Caco-2 (cell line): ENCODE measurements around the gene TSR3. TPM values are rescaled to one million over a fixed set of nuclear protein-coding genes. Genes with fewer than 3 reads are reported as not detected.

ENCODE experiments used
- Bru-seq: library from RNA; stranded (reverse); fragments of 400-500 nt; gene quantifications from one replicate; lab custom pipeline; 2021; lab: Mats Ljungman, UMichigan
- BruChase-seq, 2 experiments: library from RNA; stranded (reverse); fragments of 400-500 nt; gene quantifications; one replicate each; lab custom pipeline; 2021; lab: Mats Ljungman, UMichigan
- BruUV-seq: library from RNA; stranded (reverse); fragments of 400-500 nt; replicated peaks from 2 replicates; lab custom pipeline; 2021; lab: Mats Ljungman, UMichigan
- CTCF ChIA-PET: fragments of 300-600 bp; sonication (Branson Sonifier 250); formaldehyde crosslinking; loops from one replicate; lab custom pipeline; 2022; ENCODE audit warnings: antibody characterized with exemption; lab: Charles Lee
- POLR2A ChIA-PET: fragments of 300-600 bp; sonication (Branson Sonifier 250); formaldehyde crosslinking; loops from one replicate; lab custom pipeline; 2022; ENCODE audit warnings: antibody characterized with exemption; lab: Charles Lee
- DNase-seq, 2 experiments: peaks; one replicate each; pipeline versions ENCODE4 v3.0.0 to v3.0.0-alpha.2; 2020 to 2022
- H3K27me3 ChIP-seq: replicated peaks from 2 replicates; pipeline ENCODE4 v1.6.0; 2011; ENCODE audit warnings: low read length; ENCODE audit not compliant: control insufficient read depth, insufficient read depth
- H3K36me3 ChIP-seq: 2 replicates; pipeline ENCODE4 v1.5.1; 2011; ENCODE audit warnings: low read length; ENCODE audit not compliant: control insufficient read depth, insufficient read depth
- H3K4me1 ChIP-seq: fragments of 250-450 bp; sonication (Bioruptor Pico); 2 replicates; pipeline ENCODE4 v1.5.1; 2020; ENCODE audit warnings: mild to moderate bottlenecking
- H3K4me3 ChIP-seq: 2 replicates; pipeline ENCODE4 v1.5.1; 2011; ENCODE audit warnings: low read depth, mild to moderate bottlenecking, control low read depth, low read length
- H3K9me3 ChIP-seq: fragments of 250-450 bp; sonication (Bioruptor Pico); 2 replicates; pipeline ENCODE4 v1.5.1; 2020; ENCODE audit warnings: mild to moderate bottlenecking, moderate library complexity
- H3K27ac Mint-ChIP-seq: one replicate; pipeline ENCODE4 v1.8.0; 2022; ENCODE audit warnings: mixed read lengths; ENCODE audit not compliant: unreplicated experiment
- H3K27me3 Mint-ChIP-seq: one replicate; pipeline ENCODE4 v1.8.0; 2022; ENCODE audit warnings: mixed read lengths; ENCODE audit not compliant: insufficient read depth, unreplicated experiment
- H3K36me3 Mint-ChIP-seq: one replicate; pipeline ENCODE4 v1.8.0; 2022; ENCODE audit warnings: mild to moderate bottlenecking, mixed read lengths; ENCODE audit not compliant: insufficient read depth, unreplicated experiment
- H3K4me1 Mint-ChIP-seq: one replicate; pipeline ENCODE4 v1.8.0; 2022; ENCODE audit warnings: low read depth, mixed read lengths; ENCODE audit not compliant: unreplicated experiment
- H3K4me3 Mint-ChIP-seq: one replicate; pipeline ENCODE4 v1.8.0; 2022; ENCODE audit warnings: mild to moderate bottlenecking, moderate library complexity, mixed read lengths; ENCODE audit not compliant: unreplicated experiment
- H3K9me3 Mint-ChIP-seq: one replicate; pipeline ENCODE4 v1.8.0; 2022; ENCODE audit warnings: mixed read lengths; ENCODE audit not compliant: unreplicated experiment
- CTCF ChIP-seq, 2 experiments: fragments of 200-600 bp in 1 of 2; IDR thresholded peaks; 1 replicate in 1 of 2; 2 replicates in 1 of 2; pipeline versions ENCODE4 v1.5.1 to v1.8.0; 2011 to 2022; ENCODE audit warnings: antibody characterized with exemption in 1 of 2, control low read depth in 1 of 2, inconsistent platforms in 1 of 2, low read depth in 1 of 2, low read length in 1 of 2, mild to moderate bottlenecking in 1 of 2, moderate library complexity in 1 of 2; ENCODE audit not compliant: insufficient read depth in 1 of 2, severe bottlenecking in 1 of 2, unreplicated experiment in 1 of 2
- intact Hi-C: fragments of 100-400 bp; cut with micrococcal nuclease; formaldehyde crosslinking; loops from one replicate; pipeline ENCODE4 v1.10.0; 2022; ENCODE audit not compliant: unreplicated experiment
- long read RNA-seq: library from polyadenylated mRNA; stranded (forward); transcript quantifications from one replicate; pipeline ENCODE4 v2.0.0, GENCODE V29; 2022
- total RNA-seq: library from RNA; stranded (reverse); gene quantifications from 2 replicates; pipeline ENCODE4 v1.2.3, GENCODE V29; 2022

Gene TSR3
- 48.3 and 48.6 TPM in 2 replicates for total RNA-seq
- Bru-seq, nascent RNA = percentile 62 among the genes with signal in this experiment
- BruChase-seq, experiment 1, labeled RNA remaining after a 2-hour chase = percentile 74 among the genes with signal in this experiment
- BruChase-seq, experiment 2, labeled RNA remaining after a 6-hour chase = percentile 85 among the genes with signal in this experiment
- long read RNA-seq, transcript TSR3-201 (6 exons, 1,243 nt) = major isoform, 108 of 121 reads
- long read RNA-seq, partial matches to known transcripts = 3 of 121 reads
- long read RNA-seq, other reads (novel, unspliced or antisense) = 10 of 121 reads

- H3K4me3 ChIP-seq = peak within 1 kb of the TSS; percentile 79
- Mint-ChIP-seq H3K27me3 (no peaks in the 10 kb centered on the region), H3K4me1 (peaks cover 11% of the 10 kb centered on the region), H3K27ac (peak within 1 kb of the TSS; percentile 30), H3K9me3 (no peaks in the 10 kb centered on the region), H3K4me3 (peak within 1 kb of the TSS; percentile 68), H3K36me3 (peaks cover 32% of the 10 kb centered on the region)
- no peak for TF ChIP-seq CTCF (IDR thresholded peaks at IDR 0.05; ENCODE audit: insufficient read depth in 1 of 2, low read depth in 1 of 2, low read length in 1 of 2, severe bottlenecking in 1 of 2, unreplicated experiment in 1 of 2)
- DNase-seq = peak; percentile 80 to 89
- 0 out of 2 replicates have a peak, but pooled peaks cover 3% of the 10 kb centered on the region for H3K4me1 ChIP-seq
- no peaks in the 10 kb centered on the region for H3K27me3 ChIP-seq
- intact Hi-C loops = no loop called here
- H3K9me3 ChIP-seq = no peaks in the 10 kb centered on the region
- CTCF ChIA-PET = interaction anchor here (0.7 kb wide), 1 partner anchor 12 kb away, joined by 3 read pairs; no protein-coding TSS in a partner anchor
- BruUV-seq = no TSS peak
- no peaks in the 10 kb centered on the region; the same call in 1 of the 2 replicates for H3K36me3 ChIP-seq
- POLR2A ChIA-PET = interaction anchor here (0.6 kb wide), 1 partner anchor 9 kb away, joined by 6 read pairs; no protein-coding TSS in a partner anchor
These were observed at the start of gene TSR3, which contains the start of gene GNPTG for GRCh38 chr16:1351582-1352362. Gene TSR3 (minus strand): TSS chr16:1351878. CDS start chr16:1351804, 74 bp downstream. Gene GNPTG (plus strand): TSS chr16:1351931. CDS start chr16:1351966, 35 bp downstream.

- POLR2A ChIA-PET = no interaction called here
- no peaks in the 10 kb centered on the region; the same call in 1 of the 2 replicates for H3K36me3 ChIP-seq
- H3K27ac Mint-ChIP-seq = no peak overlapping the region
- H3K36me3 Mint-ChIP-seq = peaks cover 13% of the 10 kb centered on the region
- no peaks in the 10 kb centered on the region for H3K9me3 ChIP-seq
- BruUV-seq = no TSS peak
- DNase-seq = no peak
- intact Hi-C loops = no loop called here
- CTCF ChIA-PET = no interaction called here
- TF ChIP-seq CTCF (IDR thresholded peaks at IDR 0.05; ENCODE audit: insufficient read depth in 1 of 2, low read depth in 1 of 2, low read length in 1 of 2, severe bottlenecking in 1 of 2, unreplicated experiment in 1 of 2) = no peak
- H3K27me3 Mint-ChIP-seq = no peaks in the 10 kb centered on the region
- no peaks in the 10 kb centered on the region for H3K9me3 Mint-ChIP-seq
- no peak overlapping the region for H3K4me3 ChIP-seq
- H3K4me1 ChIP-seq = no peaks in the 10 kb centered on the region
- H3K4me1 Mint-ChIP-seq = no peaks in the 10 kb centered on the region
- no peaks in the 10 kb centered on the region for H3K27me3 ChIP-seq
- H3K4me3 Mint-ChIP-seq = no peak overlapping the region
These were observed 49.5 kb upstream of the TSR3 start for GRCh38 chr16:1401061-1401757.
